HG03066 (cell line): ENCODE measurements around the gene GNRH2.
"Not testable (repeated sequence)": the region's sequence is repeated elsewhere in the genome, so short reads cannot be mapped to it uniquely, and the experiment has no call there.

ENCODE experiments used
- ATAC-seq: cut with Tn5 transposase; IDR thresholded peaks from one replicate; pipeline ENCODE4 v1.9.1; 2021; ENCODE audit warnings: low read depth; ENCODE audit not compliant: unreplicated experiment

The GNRH2 gene

GRCh38 chr20:3072530-3073250 lies 29.3 kb downstream of the GNRH2 start:
- ATAC-seq, result no peak

- ATAC-seq, result not testable (repeated sequence)
Observed at GRCh38 chr20:3073251-3073643, 29.8 kb downstream of the GNRH2 start.

- no peak for ATAC-seq
Observed at GRCh38 chr20:3074812-3075211, 31.4 kb downstream of the GNRH2 start.

- ATAC-seq, result not testable (repeated sequence)
Observed at GRCh38 chr20:3075315-3075714, 31.9 kb downstream of the GNRH2 start.

GRCh38 chr20:3077618-3078134 lies 34.3 kb downstream of the GNRH2 start:
- no peak for ATAC-seq

GRCh38 chr20:3080939-3081388 lies 37.5 kb downstream of the GNRH2 start:
- ATAC-seq, result no peak

- ATAC-seq, result no peak
Observed at GRCh38 chr20:3081641-3082040, 38.2 kb downstream of the GNRH2 start.

- ATAC-seq, result no peak
Observed at GRCh38 chr20:3082306-3082951, 39.0 kb downstream of the GNRH2 start.

- no peak for ATAC-seq
Observed at GRCh38 chr20:3082955-3083952, 39.8 kb downstream of the GNRH2 start.

GRCh38 chr20:3084283-3084985 lies 41.0 kb downstream of the GNRH2 start, which contains the start of gene AVP:
TSS of gene AVP (minus strand) at chr20:3084724. CDS start at chr20:3084674, 50 bp downstream.
- ATAC-seq, result no peak

GRCh38 chr20:3084986-3085360 lies 41.6 kb downstream of the GNRH2 start:
- no peak for ATAC-seq

GRCh38 chr20:3085571-3086072 lies 42.2 kb downstream of the GNRH2 start:
- no peak for ATAC-seq

GRCh38 chr20:3088031-3088430 lies 44.6 kb downstream of the GNRH2 start:
- ATAC-seq, result no peak

GRCh38 chr20:3090565-3090964 lies 47.1 kb downstream of the GNRH2 start:
- no peak for ATAC-seq

- no peak for ATAC-seq
Observed at GRCh38 chr20:3092611-3093379, 49.4 kb downstream of the GNRH2 start.

- ATAC-seq, result no peak
Observed at GRCh38 chr20:3093861-3094361, 50.5 kb downstream of the GNRH2 start.

- ATAC-seq, result no peak
Observed at GRCh38 chr20:3094848-3095629, 51.6 kb downstream of the GNRH2 start.
